ENCODE data around the gene CCDC102B. TPM values are rescaled to one million over a fixed set of nuclear protein-coding genes. Genes with fewer than 3 reads are reported as not detected.

CCDC102B gene
- total RNA-seq, 1 experiment from 2014 or later: 3.1 TPM

- ATAC-seq: no peak
- Mint-ChIP-seq H3K27ac (no peak overlapping the region), H3K9me3 (peaks cover 9% of the 10 kb centered on the region; the same call in 1 of the 2 replicates), H3K36me3 (no peaks in the 10 kb centered on the region), H3K27me3 (ENCODE audit: low read depth) (no peaks in the 10 kb centered on the region), H3K4me3 (no peak overlapping the region), H3K4me1 (peaks cover 24% of the 10 kb centered on the region)
- ChIA-PET POLR2A (no interaction called here), CTCF (no interaction called here)
- TF ChIP-seq ZNF532 (CRISPR knock-in tag; IDR thresholded peaks at IDR 0.05; ENCODE audit: borderline replicate concordance): no peak
- TF ChIP-seq USF1 (CRISPR knock-in tag; IDR thresholded peaks at IDR 0.05): no peak
- no peak for TF ChIP-seq ZNF423 (CRISPR knock-in tag; IDR thresholded peaks at IDR 0.05)
- TF ChIP-seq TCF7 (CRISPR knock-in tag; IDR thresholded peaks at IDR 0.05; ENCODE audit: low read depth): no peak
- no peak for TF ChIP-seq NFYB (CRISPR knock-in tag; conservative IDR thresholded peaks at IDR 0.05; ENCODE audit: low read depth)
- DNase-seq (ENCODE audit: low spot score): no peak
These were observed 246.3 kb downstream of the CCDC102B start for GRCh38 chr18:69044215-69044614.

GRCh38 chr18:69064063-69064462 lies 266.2 kb downstream of the CCDC102B start:
- Mint-ChIP-seq H3K36me3 (no peaks in the 10 kb centered on the region), H3K27me3 (ENCODE audit: low read depth) (no peaks in the 10 kb centered on the region), H3K4me3 (no peak overlapping the region), H3K4me1 (no peaks in the 10 kb centered on the region), H3K9me3 (no peaks in the 10 kb centered on the region; the same call in 1 of the 2 replicates), H3K27ac (no peak overlapping the region)
- DNase-seq (ENCODE audit: low spot score) (no peak), ATAC-seq (no peak)
- ChIA-PET CTCF (no interaction called here), POLR2A (no interaction called here)
- TF ChIP-seq ZBTB21 (CRISPR knock-in tag; IDR thresholded peaks at IDR 0.05; ENCODE audit: borderline replicate concordance) (no peak), ZNF281 (CRISPR knock-in tag; IDR thresholded peaks at IDR 0.05) (no peak), PRDM15 (CRISPR knock-in tag; IDR thresholded peaks at IDR 0.05) (no peak), ERG (CRISPR knock-in tag; IDR thresholded peaks at IDR 0.05) (no peak), TEAD1 (CRISPR knock-in tag; IDR thresholded peaks at IDR 0.05) (no peak), E2F4 (CRISPR knock-in tag; IDR thresholded peaks at IDR 0.05; ENCODE audit: borderline replicate concordance, low read depth) (no peak)

Measured in WTC11 (cell line).